Small intestine (tissue), 7 donors: ENCODE data around the gene ARNT2. TPM values are rescaled to one million over a fixed set of nuclear protein-coding genes. Genes with fewer than 3 reads are reported as not detected.
A peak's percentile ranks its signal among the peaks of the same experiment; 100 is the strongest.

Source experiments
- DNase-seq, 2 donors: peaks; one replicate each; pipeline versions ENCODE4 v3.0.0 to v3.0.0-alpha.2; 2013
- FAIRE-seq: peaks from 2 replicates; lab custom pipeline; 2012; peaks lifted over from hg19 to GRCh38; lab: Jason Lieb, UNC
- H3K27ac ChIP-seq, 3 donors: one replicate each; pipeline ENCODE4 v1.5.1; 2013; ENCODE audit warnings: low read length in 2 of 3, mild to moderate bottlenecking in 2 of 3, control low read depth in 1 of 3, inconsistent platforms in 1 of 3, low read depth in 1 of 3, moderate library complexity in 1 of 3
- H3K27me3 ChIP-seq, 3 donors: one replicate each; pipeline ENCODE4 v1.6.1; 2013; ENCODE audit warnings: low read length in 3 of 3, inconsistent platforms in 1 of 3; ENCODE audit not compliant: control insufficient read depth in 3 of 3, insufficient read depth in 3 of 3
- H3K36me3 ChIP-seq, 3 donors: one replicate each; pipeline ENCODE4 v1.6.1; 2013; ENCODE audit warnings: low read length in 3 of 3, inconsistent platforms in 1 of 3, low read depth in 1 of 3, mild to moderate bottlenecking in 1 of 3, moderate library complexity in 1 of 3; ENCODE audit not compliant: control insufficient read depth in 3 of 3, insufficient read depth in 2 of 3
- H3K4me1 ChIP-seq, 3 donors: one replicate each; pipeline ENCODE4 v1.6.1; 2013; ENCODE audit warnings: low read length in 2 of 3, inconsistent platforms in 1 of 3, low read depth in 1 of 3, mild to moderate bottlenecking in 1 of 3, moderate library complexity in 1 of 3; ENCODE audit not compliant: control insufficient read depth in 3 of 3, insufficient read depth in 2 of 3
- H3K4me3 ChIP-seq, 3 donors: one replicate each; pipeline ENCODE4 v1.5.1; 2013; ENCODE audit warnings: low read length in 3 of 3, control low read depth in 1 of 3, inconsistent platforms in 1 of 3, low read depth in 1 of 3, mild to moderate bottlenecking in 1 of 3, moderate library complexity in 1 of 3
- H3K9me3 ChIP-seq, 2 donors: one replicate each; pipeline ENCODE4 v1.6.1; 2013; ENCODE audit warnings: low read depth in 1 of 2, low read length in 1 of 2; ENCODE audit not compliant: control insufficient read depth in 2 of 2, insufficient read depth in 1 of 2
- WGBS, 3 donors: extraction: QIAGEN DNeasy Blood & Tissue Kit; methylation state at CpG; one replicate each; pipeline ENCODE4 v1.1.7; 2013; 5-methylcytosine and 5-hydroxymethylcytosine counted together
- polyA plus RNA-seq, 4 donors: library from polyadenylated mRNA; stranded (reverse) in 3 of 4; unstranded in 1 of 4; fragments of 200-250 nt in 3 of 4; fragments of 120-200 nt in 1 of 4; gene quantifications; one replicate each; pipeline versions ENCODE4 v1.2.1 to v1.2.3, GENCODE V29; 2013
- donor health status: healthy with polysubstance abuse.
- donor health status: control.
- donor health status: control.
- donor health status: Bipolar disorder and iron deficiency.
- donor health status: healthy.

Gene ARNT2
- polyA plus RNA-seq, 4 donors: 0.45 to 4.4 (median 2.4) TPM

DNA sequence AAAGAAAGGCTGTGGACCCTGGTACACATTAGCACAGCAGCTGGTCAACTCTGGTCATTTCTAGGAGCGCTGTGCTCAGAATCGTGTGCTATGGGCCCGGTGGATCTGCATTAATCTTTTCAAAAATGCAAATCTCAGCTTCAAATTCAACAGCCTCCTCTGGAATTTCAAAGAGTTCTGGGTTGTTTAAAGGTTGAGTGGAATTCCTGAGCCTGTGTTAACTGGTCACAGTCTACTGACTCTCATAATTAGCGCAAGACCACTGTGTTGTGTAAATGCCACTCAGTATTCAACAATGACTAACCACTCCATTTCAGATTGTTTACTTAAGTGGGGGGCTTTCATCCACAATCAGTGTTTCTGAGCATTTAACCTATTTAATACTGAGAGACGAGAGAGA lies 2.7 kb upstream of the ARNT2 start:
- Histone ChIP-seq H3K27ac (no peak overlapping the region), H3K9me3 (no peaks in the 10 kb centered on the region), H3K4me3 (no peak overlapping the region), H3K4me1 (no peaks in the 10 kb centered on the region), H3K27me3 (peaks cover 2 to 25% (median 15%) of the 10 kb centered on the region in 3 donors), H3K36me3 (no peaks in the 10 kb centered on the region)
- FAIRE-seq (no peak), DNase-seq (no peak)
- WGBS, 3 donors: 87 to 89% (median 88%) methylated on average over 5 of the region's 5 CpGs

DNA sequence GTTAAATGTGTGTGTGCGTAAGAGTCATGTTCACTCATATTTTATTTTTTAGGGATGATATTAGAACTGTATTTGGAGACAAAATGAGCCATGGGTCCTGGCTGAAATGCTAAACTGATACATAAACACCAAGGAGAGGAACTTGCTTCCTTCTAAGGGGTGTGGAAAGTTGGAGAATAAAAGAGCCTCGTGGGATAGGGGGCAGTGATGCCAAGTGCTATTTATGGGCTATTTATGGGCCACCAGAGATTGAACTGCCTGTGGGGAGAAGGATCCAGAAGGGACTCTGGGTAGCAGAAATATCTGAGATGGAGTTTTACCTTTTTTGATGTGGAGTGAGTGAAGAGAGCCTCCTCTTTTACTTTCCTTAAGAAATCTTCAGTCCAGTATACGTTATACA lies 1.8 kb upstream of the ARNT2 start:
- peaks cover 2 to 27% (median 15%) of the 10 kb centered on the region in 3 donors for H3K27me3 ChIP-seq
- DNase-seq: no peak
- FAIRE-seq: no peak
- 61 to 72% (median 65%) methylated on average over 3 of the region's 3 CpGs for WGBS, 3 donors
- H3K9me3 ChIP-seq: no peaks in the 10 kb centered on the region
- H3K4me1 ChIP-seq: no peaks in the 10 kb centered on the region
- H3K4me3 ChIP-seq: no peak overlapping the region
- H3K36me3 ChIP-seq: no peaks in the 10 kb centered on the region
- no peak overlapping the region for H3K27ac ChIP-seq

DNA sequence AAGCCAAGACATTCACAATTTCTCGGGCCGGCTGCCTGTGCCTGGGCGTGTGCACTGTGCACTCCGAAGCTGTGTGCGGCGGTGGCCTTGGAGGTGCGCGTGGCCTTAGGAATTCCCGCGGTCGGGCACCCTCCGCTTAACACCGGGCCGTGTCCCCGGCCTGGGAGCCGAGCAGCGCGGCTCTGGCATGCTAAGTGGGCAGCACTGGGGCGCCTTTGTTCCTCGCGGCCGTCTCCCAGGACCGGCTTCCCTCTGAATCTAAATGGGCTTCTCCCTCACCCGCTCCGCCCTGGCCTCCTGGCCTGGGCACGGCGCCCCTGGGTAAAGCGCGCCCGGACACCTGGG lies 498 bp upstream of the ARNT2 start:
- H3K9me3 ChIP-seq: no peaks in the 10 kb centered on the region
- DNase-seq: no peak
- H3K4me1 ChIP-seq: no peaks in the 10 kb centered on the region
- no peak for FAIRE-seq
- H3K36me3 ChIP-seq: no peaks in the 10 kb centered on the region
- H3K27ac ChIP-seq: peak overlapping the region in 1 of 3 donors; percentile 8
- peaks cover 2 to 27% (median 15%) of the 10 kb centered on the region in 3 donors for H3K27me3 ChIP-seq
- H3K4me3 ChIP-seq: peak overlapping the region in 2 of 3 donors; percentile 28 to 31
- 3 to 13% (median 4%) methylated on average over 25 to 30 of the region's 30 CpGs for WGBS, 3 donors

DNA sequence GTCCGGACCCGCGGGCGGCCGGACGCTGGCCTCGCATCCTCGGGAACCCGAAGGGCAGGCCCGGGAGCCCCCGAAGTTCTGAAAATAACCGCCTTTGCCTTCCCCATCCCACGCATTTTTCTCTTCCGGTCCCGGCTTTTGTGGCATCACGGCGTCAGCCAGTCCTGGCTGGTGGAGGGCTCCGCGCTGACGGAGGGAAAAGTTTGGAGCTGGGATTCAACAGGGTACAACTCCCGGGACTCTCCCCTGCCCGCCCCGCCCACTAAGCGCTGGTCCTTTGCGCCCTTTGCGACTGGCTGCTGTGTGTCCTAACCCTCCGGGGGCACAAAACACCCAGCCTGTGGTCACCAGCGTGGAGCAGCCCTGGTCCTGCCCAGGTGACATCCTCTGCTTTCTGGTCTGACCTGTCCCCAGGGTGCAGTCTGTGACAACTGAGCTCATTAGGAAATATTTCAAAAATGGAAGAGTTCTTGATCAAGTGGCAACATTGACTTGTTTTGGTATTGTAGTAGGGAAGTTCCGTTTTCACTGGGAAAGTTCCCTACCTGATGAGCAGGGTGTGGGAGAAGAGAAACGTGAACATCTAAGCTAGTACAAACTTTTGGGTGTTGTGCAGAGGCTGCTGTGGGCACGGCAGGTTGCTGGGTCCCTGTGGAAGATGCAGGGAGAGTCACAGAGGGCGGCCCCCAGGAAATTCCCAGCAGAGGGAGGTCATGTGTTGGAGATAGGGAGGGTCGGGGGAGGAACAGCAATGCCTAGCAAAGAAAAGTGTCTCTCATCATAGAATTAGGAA lies 775 bp downstream of the ARNT2 start:
- FAIRE-seq: no peak
- H3K36me3 ChIP-seq: no peaks in the 10 kb centered on the region
- no peaks in the 10 kb centered on the region for H3K4me1 ChIP-seq
- no peaks in the 10 kb centered on the region for H3K9me3 ChIP-seq
- peak overlapping the region in 1 of 3 donors; percentile 22 for H3K27ac ChIP-seq
- WGBS, 3 donors: 5 to 7% (median 5%) methylated on average over 33 of the region's 33 CpGs
- peak overlapping the region in 2 of 3 donors; percentile 28 to 32 for H3K4me3 ChIP-seq
- peaks cover 2 to 27% (median 13%) of the 10 kb centered on the region in 3 donors for H3K27me3 ChIP-seq
- peak in 1 of 2 donors; percentile 31 for DNase-seq

GRCh38 chr15:80405554-80405850 lies 1.3 kb downstream of the ARNT2 start:
- H3K4me3 ChIP-seq: no peak overlapping the region
- 69 to 81% (median 81%) methylated on average over 4 of the region's 4 CpGs for WGBS, 3 donors

DNA sequence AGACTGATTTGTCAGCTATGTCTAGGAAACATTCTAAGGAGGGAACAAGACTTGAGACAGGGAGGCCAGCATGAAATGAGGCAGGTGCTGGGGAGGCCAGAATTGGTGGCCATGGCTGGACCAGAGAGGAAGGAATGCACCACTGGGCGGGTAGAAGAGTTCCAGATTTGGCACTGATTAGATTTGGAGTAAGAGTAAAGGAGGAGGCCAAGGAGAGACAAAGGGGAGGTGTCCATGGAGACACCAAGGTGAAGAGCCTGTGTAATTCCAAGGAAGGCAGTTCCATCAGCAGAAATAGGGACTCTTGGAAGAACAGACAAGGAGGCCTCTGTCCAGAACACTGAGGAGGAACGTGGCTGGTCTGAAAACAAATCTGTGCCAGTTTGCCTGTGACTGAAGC lies 1.8 kb downstream of the ARNT2 start:
- Histone ChIP-seq H3K4me1 (no peaks in the 10 kb centered on the region), H3K27me3 (peaks cover 2 to 24% (median 13%) of the 10 kb centered on the region in 3 donors), H3K9me3 (no peaks in the 10 kb centered on the region), H3K36me3 (no peaks in the 10 kb centered on the region), H3K4me3 (no peak overlapping the region), H3K27ac (no peak overlapping the region)
- DNase-seq (no peak), FAIRE-seq (no peak)
- WGBS, 3 donors: 77 to 84% (median 79%) methylated on average over 2 of the region's 2 CpGs

More at GRCh38 chr15:80405554-80405850, 1.3 kb downstream of the ARNT2 start:
- DNase-seq (no peak), FAIRE-seq (no peak)
- no peaks in the 10 kb centered on the region for H3K4me1 ChIP-seq
- H3K9me3 ChIP-seq: no peaks in the 10 kb centered on the region
- H3K27me3 ChIP-seq: peaks cover 2 to 24% (median 13%) of the 10 kb centered on the region in 3 donors
- H3K27ac ChIP-seq: no peak overlapping the region
- no peaks in the 10 kb centered on the region for H3K36me3 ChIP-seq

DNA sequence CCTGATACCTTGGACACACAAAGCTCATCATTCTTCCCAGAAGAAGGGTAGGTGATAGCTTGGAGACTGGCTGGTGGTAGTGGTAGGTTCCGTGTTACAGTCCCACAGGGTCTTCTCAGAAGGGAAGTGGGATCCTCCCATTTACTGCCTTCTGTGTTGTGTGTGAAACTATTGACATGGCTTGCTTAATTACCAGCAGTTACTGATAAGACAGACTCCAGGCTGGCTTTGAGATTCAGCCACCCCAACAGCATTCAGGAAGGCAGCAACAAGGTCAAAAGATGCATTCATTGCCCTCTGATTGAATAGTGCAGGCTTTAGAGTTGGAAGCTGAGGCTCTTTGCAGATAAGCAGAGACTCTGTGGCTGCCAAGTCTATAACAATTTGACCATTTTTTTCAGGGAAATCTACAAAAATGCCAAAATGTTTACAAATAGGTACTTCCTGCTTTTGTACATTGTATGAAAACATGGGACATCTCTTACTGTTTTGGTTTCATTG lies 7.7 kb downstream of the ARNT2 start:
- Histone ChIP-seq H3K4me1 (no peaks in the 10 kb centered on the region), H3K36me3 (no peaks in the 10 kb centered on the region), H3K27ac (no peak overlapping the region), H3K9me3 (no peaks in the 10 kb centered on the region), H3K27me3 (peaks cover 0 to 2% (median 0%) of the 10 kb centered on the region in 3 donors), H3K4me3 (no peak overlapping the region)
- WGBS, 3 donors: 5 to 40% (median 27%) methylated on average over 1 of the region's 1 CpG
- FAIRE-seq: no peak
- peak; percentile 37 for DNase-seq

DNA sequence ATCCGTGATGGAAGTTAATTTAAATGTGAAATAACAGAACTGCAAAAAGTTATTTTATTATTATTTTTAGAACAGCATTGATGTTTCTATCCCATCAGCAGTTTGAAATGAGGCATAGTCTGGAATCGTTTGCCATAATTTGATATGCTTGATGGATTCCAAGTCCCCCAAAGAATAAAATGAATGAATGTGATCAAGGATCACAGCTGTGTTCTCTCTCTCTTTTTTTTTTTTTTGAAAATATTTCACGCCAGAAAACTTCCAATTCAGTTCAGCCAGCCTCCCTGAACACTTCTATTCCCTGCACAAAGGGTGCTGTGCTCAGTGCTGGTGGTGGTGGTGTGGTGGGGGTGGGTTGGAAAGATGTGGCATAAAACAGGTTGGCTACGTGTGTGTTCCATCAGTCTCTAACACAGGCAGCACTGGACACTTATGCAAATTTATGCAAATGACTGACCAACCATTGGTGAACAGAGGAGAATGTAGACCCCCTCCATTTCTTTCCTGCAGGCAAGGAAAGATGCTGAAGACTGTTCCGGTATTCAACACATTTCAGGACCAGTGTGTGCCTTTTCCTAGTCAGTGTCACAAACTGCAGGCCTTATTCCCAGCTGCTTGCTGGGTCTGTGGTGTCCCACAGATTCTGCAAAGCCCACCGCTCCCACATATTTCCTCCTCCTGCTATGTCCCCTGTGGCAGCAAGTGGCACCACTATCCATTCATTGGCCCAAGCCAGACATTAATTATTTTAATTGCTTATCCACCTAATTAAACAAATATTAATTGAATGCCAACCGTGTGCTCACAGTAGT lies 10.6 kb downstream of the ARNT2 start:
- no peaks in the 10 kb centered on the region for H3K4me1 ChIP-seq
- H3K36me3 ChIP-seq: no peaks in the 10 kb centered on the region
- H3K4me3 ChIP-seq: no peak overlapping the region
- no peaks in the 10 kb centered on the region for H3K9me3 ChIP-seq
- H3K27me3 ChIP-seq: no peaks in the 10 kb centered on the region
- H3K27ac ChIP-seq: no peak overlapping the region
- no peak for DNase-seq
- FAIRE-seq: no peak
- WGBS, 3 donors: 75 to 78% (median 76%) methylated on average over 7 of the region's 7 CpGs
